ENCODE measurements around the gene CYP11A1.
A peak's percentile ranks its signal among the peaks of the same experiment; 100 is the strongest.

GRCh38 chr15:74307827-74308811 lies 59.3 kb downstream of the CYP11A1 start:
- peak in 2 of 3 donors; percentile 43 to 55 for TF ChIP-seq CTCF (IDR thresholded peaks at IDR 0.05)
- no peak for TF ChIP-seq POLR2A (IDR thresholded peaks at IDR 0.05)
- no peak for TF ChIP-seq POLR2AphosphoS5 (IDR thresholded peaks at IDR 0.05)

Data from breast epithelium (tissue), 3 donors.